ENCODE measurements around the gene MKRN2OS. TPM values are rescaled to one million over a fixed set of nuclear protein-coding genes. Genes with fewer than 3 reads are reported as not detected.

Gene MKRN2OS
- total RNA-seq, 1 donor from 2014 or later: not detected

GRCh38 chr3:12527757-12528143, 17.5 kb downstream of the MKRN2OS start:
- Histone ChIP-seq H3K9me3 (no peaks in the 10 kb centered on the region), H3K27me3 (ENCODE audit: low read depth) (no peaks in the 10 kb centered on the region), H3K27ac (no peak overlapping the region), H3K4me1 (no peaks in the 10 kb centered on the region), H3K36me3 (peaks cover 49% of the 10 kb centered on the region), H3K4me3 (no peak overlapping the region)
- TF ChIP-seq CTCF (IDR thresholded peaks at IDR 0.05): no peak
- ATAC-seq (no peak), DNase-seq (no peak)
- intact Hi-C loops (cut with DNase I): no loop called here

GRCh38 chr3:12522721-12523120, 22.6 kb downstream of the MKRN2OS start:
- DNase-seq (peak; percentile 53), ATAC-seq (peak; percentile 78 to 90)
- TF ChIP-seq CTCF (IDR thresholded peaks at IDR 0.05): peak; percentile 24

GRCh38 chr3:12521010-12521409, 24.3 kb downstream of the MKRN2OS start:
- intact Hi-C loops (cut with DNase I): no loop called here
- TF ChIP-seq CTCF (IDR thresholded peaks at IDR 0.05): no peak
- H3K9me3 ChIP-seq: no peaks in the 10 kb centered on the region
- peaks cover 5% of the 10 kb centered on the region for H3K4me1 ChIP-seq
- peaks cover 15% of the 10 kb centered on the region for H3K36me3 ChIP-seq
- H3K27me3 ChIP-seq (ENCODE audit: low read depth): no peaks in the 10 kb centered on the region
- ATAC-seq (no peak), DNase-seq (no peak)
- no peak overlapping the region for H3K27ac ChIP-seq
- H3K4me3 ChIP-seq: no peak overlapping the region

More at GRCh38 chr3:12522721-12523120, 22.6 kb downstream of the MKRN2OS start:
- Histone ChIP-seq H3K27ac (no peak overlapping the region), H3K36me3 (peaks cover 24% of the 10 kb centered on the region), H3K27me3 (ENCODE audit: low read depth) (no peaks in the 10 kb centered on the region), H3K9me3 (no peaks in the 10 kb centered on the region), H3K4me3 (no peak overlapping the region), H3K4me1 (peaks cover 5% of the 10 kb centered on the region)
- intact Hi-C loops (cut with DNase I): no loop called here

GRCh38 chr3:12518261-12519028, 26.9 kb downstream of the MKRN2OS start:
- Histone ChIP-seq H3K27ac (peak overlapping the region; percentile 44), H3K27me3 (ENCODE audit: low read depth) (no peaks in the 10 kb centered on the region), H3K4me3 (no peak overlapping the region), H3K4me1 (peaks cover 5% of the 10 kb centered on the region), H3K9me3 (no peaks in the 10 kb centered on the region), H3K36me3 (peaks cover 21% of the 10 kb centered on the region)
- ATAC-seq: peak; percentile 68 to 82
- intact Hi-C loops (cut with DNase I): no loop called here
- no peak for TF ChIP-seq CTCF (IDR thresholded peaks at IDR 0.05)
- DNase-seq: peak; percentile 55

GRCh38 chr3:12516873-12517272, 28.4 kb downstream of the MKRN2OS start:
- TF ChIP-seq CTCF (IDR thresholded peaks at IDR 0.05): no peak
- Histone ChIP-seq H3K36me3 (peaks cover 26% of the 10 kb centered on the region), H3K4me3 (no peak overlapping the region), H3K4me1 (peaks cover 5% of the 10 kb centered on the region), H3K27me3 (ENCODE audit: low read depth) (no peaks in the 10 kb centered on the region), H3K27ac (no peak overlapping the region), H3K9me3 (no peaks in the 10 kb centered on the region)
- DNase-seq: no peak
- intact Hi-C loops (cut with DNase I): no loop called here
- no peak for ATAC-seq
